Heart right ventricle (tissue), 16 donors: ENCODE measurements around the gene ZFHX2. TPM values are rescaled to one million over a fixed set of nuclear protein-coding genes. Genes with fewer than 3 reads are reported as not detected.

ENCODE experiments used
- ATAC-seq, 8 donors: fragments of 200-7000 bp; cut with Tn5 transposase; one replicate each; pipeline ENCODE4 v1.9.1; 2020; ENCODE audit warnings: mild to moderate bottlenecking in 8 of 8, moderate library complexity in 8 of 8, moderate number of reproducible peaks in 1 of 8
- DNase-seq, 2 donors: peaks; one replicate each; pipeline ENCODE4 v3.0.0-alpha.2; 2020
- H3K27ac ChIP-seq, 10 donors: fragments of 200-600 bp; sonication (generic) in 2 of 10; one replicate each; pipeline versions ENCODE4 v1.5.0 to v1.8.0; 2020 to 2022; ENCODE audit warnings: mild to moderate bottlenecking in 3 of 10
- H3K27me3 ChIP-seq, 7 donors: fragments of 200-600 bp; one replicate each; pipeline ENCODE4 v1.8.0; 2021 to 2022; ENCODE audit warnings: mild to moderate bottlenecking in 2 of 7
- H3K36me3 ChIP-seq, 9 donors: fragments of 200-600 bp; sonication (generic) in 1 of 9; one replicate each; pipeline versions ENCODE4 v1.5.0 to v1.8.0; 2020 to 2022; ENCODE audit warnings: mild to moderate bottlenecking in 2 of 9
- H3K4me1 ChIP-seq, 9 donors: fragments of 200-600 bp; sonication (generic) in 1 of 9; one replicate each; pipeline versions ENCODE4 v1.5.0 to v1.8.0; 2020 to 2022; ENCODE audit warnings: mild to moderate bottlenecking in 4 of 9
- H3K4me3 ChIP-seq, 10 donors: fragments of 200-600 bp; sonication (generic) in 2 of 10; one replicate each; pipeline versions ENCODE4 v1.5.0 to v1.8.0; 2020 to 2022; ENCODE audit warnings: mild to moderate bottlenecking in 7 of 10, moderate library complexity in 2 of 10
- H3K9me3 ChIP-seq, 11 donors: fragments of 200-600 bp in 10 of 11; sonication (generic) in 2 of 11; one replicate each; pipeline versions ENCODE4 v1.5.0 to v1.8.0; 2013 to 2022; ENCODE audit warnings: mild to moderate bottlenecking in 2 of 11, control low read depth in 1 of 11, moderate library complexity in 1 of 11
- CTCF ChIP-seq, 9 donors: fragments of 200-600 bp; sonication (generic) in 2 of 9; IDR thresholded peaks; one replicate each; pipeline versions ENCODE4 v1.5.0 to v1.8.0; 2021 to 2022; ENCODE audit warnings: antibody characterized with exemption in 9 of 9, mild to moderate bottlenecking in 5 of 9, moderate library complexity in 1 of 9
- WGBS, 2 donors: extraction: QIAGEN DNeasy Blood & Tissue Kit; methylation state at CpG; one replicate each; pipeline ENCODE4 v1.1.7; 2013; ENCODE audit warnings: inconsistent platforms in 1 of 2; 5-methylcytosine and 5-hydroxymethylcytosine counted together
- intact Hi-C, 10 donors: fragments of 100-400 bp; cut with DNase I; formaldehyde crosslinking; loops; one replicate each; pipeline versions ENCODE4 v1.11.1 to v1.14.2; 2022
- polyA plus RNA-seq, 2 donors: library from polyadenylated mRNA; stranded (reverse); fragments of 200-250 nt; gene quantifications; one replicate each; pipeline ENCODE4 v1.2.3, GENCODE V29; 2013
- total RNA-seq, 10 donors: library from RNA; stranded (reverse); fragmentation: NEBNext Ultra II Directional in 3 of 10; extraction: Animal tissue kit (Norgen Biotek cat#: 25700) in 3 of 10; gene quantifications; one replicate each; pipeline versions ENCODE4 v1.2.1 to v1.2.4, GENCODE V29; 2021 to 2023
- donor health status: Arrhythmogenic right ventricular cardiomyopathy.
- donor health status: ischemic (EF 13 %, LVEDD 7.1; RV severe dilation, severe dysfunction).
- donor health status: healthy with polysubstance abuse.
- donor health status: DM: no; HTN: yes; CAD: no.
- donor health status: DM: no; HTN: no; CAD: no.
- donor health status: ischemic (EF 25% LVEDD 6.9; RV normal size, moderate dysfunction).
- donor health status: ischemic (EF 25% LVEDD 5.7; RV mildly dilated, moderate dysfunction).
- donor health status: healthy.
- donor health status: DM: yes; HTN: yes; CAD: no.
- donor health status: Ischemic cardiomyopathy.
- donor health status: ischemic (EF 35%, LVEDD 5.7; RV mildly dilated, moderate dysfunction).
- donor health status: nonischemic (EF 11% LVEDD 7.7; RV severe dilation, severe dysfunction).
- donor health status: DM: yes; HTN: yes; CAD: no.
- donor health status: PGD.
- donor health status: ischemic (EF 29% LVEDD 5.4; RV normal size, mild dysfunction).
- donor health status: nonischemic (EF 23%, LVEDD 6.1; RV moderate dilation, normal function).

The ZFHX2 gene
- total and polyA plus RNA-seq, 12 donors: 0.25 to 1.9 (median 0.97) TPM

DNA sequence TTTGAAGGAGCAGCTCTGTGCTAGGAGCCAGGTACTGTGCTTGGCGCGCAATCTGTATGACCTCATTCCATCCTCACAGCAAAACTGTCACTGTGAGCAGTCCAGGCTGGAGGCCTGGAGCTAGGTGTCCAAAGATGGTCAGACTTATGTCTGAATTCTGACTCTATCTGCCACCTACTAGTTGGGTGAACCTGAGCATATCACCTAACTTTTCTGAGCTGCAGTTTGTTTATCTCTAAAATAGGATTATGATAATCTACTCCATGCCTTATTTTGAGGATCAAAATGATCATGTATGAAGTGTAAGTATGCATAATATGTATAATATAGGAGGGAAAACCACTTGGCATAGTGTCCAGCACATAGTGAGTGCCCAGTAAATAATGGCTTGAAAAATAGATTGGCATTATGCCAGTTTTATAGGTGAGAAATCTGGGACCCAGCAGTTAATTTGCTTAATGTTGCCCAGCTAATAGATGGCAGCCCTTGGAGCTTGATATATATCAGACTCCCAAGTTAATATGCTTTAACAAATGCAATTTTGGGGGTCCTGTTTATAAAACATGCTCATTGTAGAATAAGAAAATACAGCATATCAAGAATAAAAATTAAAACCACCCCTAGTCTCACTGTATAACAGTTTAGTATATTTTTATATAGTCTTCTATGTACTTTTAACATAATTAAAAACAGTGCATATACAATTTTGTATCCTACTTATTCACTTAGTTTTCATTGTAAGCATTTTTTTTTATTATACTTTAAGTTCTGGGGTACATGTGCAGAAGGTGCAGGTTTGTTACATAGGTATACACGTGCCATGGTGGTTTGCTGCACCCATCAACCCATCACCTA lies 31.6 kb upstream of the ZFHX2 start:
- TF ChIP-seq CTCF (IDR thresholded peaks at IDR 0.05): no peak
- Histone ChIP-seq H3K36me3 (no peaks in the 10 kb centered on the region), H3K4me3 (no peak overlapping the region), H3K4me1 (no peaks in the 10 kb centered on the region), H3K27me3 (peaks cover 0 to 50% (median 39%) of the 10 kb centered on the region in 7 donors), H3K9me3 (no peaks in the 10 kb centered on the region), H3K27ac (no peak overlapping the region)
- ATAC-seq (no peak), DNase-seq (no peak)
- 70 to 76% methylated on average over 3 of the region's 3 CpGs for WGBS, 2 donors
- intact Hi-C loops: loop anchor here in 1 of 10 donors (10.0 kb wide), 1 partner anchor 352 kb away; no protein-coding TSS in a partner anchor

- ATAC-seq (no peak), DNase-seq (no peak)
- intact Hi-C loops: loop anchor here in 1 of 10 donors (10.0 kb wide), 1 partner anchor 354 kb away; no protein-coding TSS in a partner anchor
- Histone ChIP-seq H3K4me3 (no peak overlapping the region), H3K27me3 (peaks cover 13 to 61% (median 57%) of the 10 kb centered on the region in 7 donors), H3K9me3 (no peaks in the 10 kb centered on the region), H3K36me3 (no peaks in the 10 kb centered on the region), H3K4me1 (peaks cover 0 to 16% (median 9%) of the 10 kb centered on the region in 9 donors), H3K27ac (no peak overlapping the region)
- TF ChIP-seq CTCF (IDR thresholded peaks at IDR 0.05): no peak
- WGBS, 2 donors: 83 to 95% methylated on average over 6 to 8 of the region's 8 CpGs
These were observed 29.4 kb upstream of the ZFHX2 start for GRCh38 chr14:23580948-23581281.

GRCh38 chr14:23580152-23580926 lies 28.8 kb upstream of the ZFHX2 start:
- Histone ChIP-seq H3K27me3 (peaks cover 19 to 67% (median 59%) of the 10 kb centered on the region in 7 donors), H3K27ac (no peak overlapping the region), H3K4me3 (no peak overlapping the region), H3K36me3 (no peaks in the 10 kb centered on the region), H3K9me3 (no peaks in the 10 kb centered on the region), H3K4me1 (peaks cover 0 to 16% (median 9%) of the 10 kb centered on the region in 9 donors)
- ATAC-seq (no peak), DNase-seq (no peak)
- intact Hi-C loops: loop anchor here in 1 of 10 donors (10.0 kb wide), 1 partner anchor 354 kb away; no protein-coding TSS in a partner anchor
- WGBS, 2 donors: 89 to 92% methylated on average over 24 of the region's 24 CpGs
- no peak for TF ChIP-seq CTCF (IDR thresholded peaks at IDR 0.05)

- intact Hi-C loops: loop anchor here in 1 of 10 donors (10.0 kb wide), 1 partner anchor 355 kb away; no protein-coding TSS in a partner anchor
- ATAC-seq (no peak), DNase-seq (no peak)
- no peak overlapping the region for H3K4me3 ChIP-seq
- H3K4me1 ChIP-seq: peaks cover 0 to 16% (median 9%) of the 10 kb centered on the region in 9 donors
- no peaks in the 10 kb centered on the region for H3K36me3 ChIP-seq
- no peak for TF ChIP-seq CTCF (IDR thresholded peaks at IDR 0.05)
- no peaks in the 10 kb centered on the region for H3K9me3 ChIP-seq
- H3K27ac ChIP-seq: no peak overlapping the region
- H3K27me3 ChIP-seq: peaks cover 22 to 73% (median 65%) of the 10 kb centered on the region in 7 donors
These were observed 28.2 kb upstream of the ZFHX2 start for GRCh38 chr14:23579739-23580138.
